Measurements from ENCODE around the gene PDE8B.

DNA sequence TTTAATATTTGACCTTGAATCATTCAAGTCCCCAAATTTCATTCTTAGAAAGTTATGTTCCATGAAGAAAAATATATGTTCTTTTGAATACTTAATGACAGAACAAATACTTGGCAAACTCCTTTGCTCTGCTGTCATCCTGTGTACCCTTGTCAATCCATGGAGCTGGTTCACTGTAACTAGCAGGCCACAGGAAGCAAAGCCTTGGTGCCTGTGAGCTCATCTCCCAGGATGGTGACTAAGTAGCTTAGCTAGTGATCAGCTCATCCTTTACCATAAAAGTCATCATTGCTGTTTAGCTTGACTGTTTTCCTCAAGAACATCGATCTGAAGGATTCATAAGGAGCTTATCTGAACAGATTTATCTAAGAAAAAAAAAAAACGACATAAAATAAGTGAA, 216.2 kb downstream of the PDE8B start:
- no peak for TF ChIP-seq GATA2 (IDR thresholded peaks at IDR 0.05; ENCODE audit: low read depth, low read length)
- no peak for TF ChIP-seq GATA3 (IDR thresholded peaks at IDR 0.05; ENCODE audit: low read depth, low read length)

Data from SH-SY5Y (cell line).